ENCODE results near the gene CLDN14. TPM values are rescaled to one million over a fixed set of nuclear protein-coding genes. Genes with fewer than 3 reads are reported as not detected.

CLDN14 gene
- polyA plus RNA-seq, 1 experiment = not detected

GRCh38 chr21:36507397-36508018, 27.6 kb upstream of the CLDN14 start:
- CTCF ChIA-PET = interaction anchor here (0.8 to 2.1 kb wide), 3 partner anchors 80 to 420 kb away, joined by 3 to 5 read pairs (median 5); no protein-coding TSS in a partner anchor
- H3K4me3 ChIP-seq (ENCODE audit: low read depth, low read length) = no peak overlapping the region
- POLR2A ChIA-PET = no interaction called here

GRCh38 chr21:36506482-36506881, 26.6 kb upstream of the CLDN14 start:
- Histone ChIP-seq H3K27me3 (ENCODE audit: control insufficient read depth, insufficient read depth, low read length) (peaks cover 12% of the 10 kb centered on the region), H3K4me3 (ENCODE audit: low read depth, low read length) (no peak overlapping the region), H3K36me3 (ENCODE audit: control insufficient read depth, insufficient read depth, low read length) (no peaks in the 10 kb centered on the region)
- ChIA-PET POLR2A (no interaction called here), CTCF (interaction anchor here (0.7 to 2.1 kb wide), 2 partner anchors 81 to 83 kb away, joined by 3 to 5 read pairs; no protein-coding TSS in a partner anchor)
- no peak for DNase-seq (ENCODE audit: low read depth)
- TF ChIP-seq CTCF (IDR thresholded peaks at IDR 0.05; ENCODE audit: insufficient read depth, low read depth, low read length) = no peak

More at GRCh38 chr21:36507397-36508018, 27.6 kb upstream of the CLDN14 start:
- peaks cover 14% of the 10 kb centered on the region for H3K27me3 ChIP-seq (ENCODE audit: control insufficient read depth, insufficient read depth, low read length)
- TF ChIP-seq CTCF (IDR thresholded peaks at IDR 0.05; ENCODE audit: insufficient read depth, low read depth, low read length) = no peak
- DNase-seq (ENCODE audit: low read depth) = no peak
- H3K36me3 ChIP-seq (ENCODE audit: control insufficient read depth, insufficient read depth, low read length) = no peaks in the 10 kb centered on the region

- Histone ChIP-seq H3K27me3 (ENCODE audit: control insufficient read depth, insufficient read depth, low read length) (peaks cover 10% of the 10 kb centered on the region), H3K36me3 (ENCODE audit: control insufficient read depth, insufficient read depth, low read length) (no peaks in the 10 kb centered on the region), H3K4me3 (ENCODE audit: low read depth, low read length) (no peak overlapping the region)
- CTCF ChIA-PET = interaction anchor here (0.7 to 4.3 kb wide), 26 partner anchors 7 to 432 kb away, joined by 3 to 24 read pairs (median 5); partner anchors contain the start of gene CLDN14
- no peak for DNase-seq (ENCODE audit: low read depth)
- TF ChIP-seq CTCF (IDR thresholded peaks at IDR 0.05; ENCODE audit: insufficient read depth, low read depth, low read length) = peak; percentile 78
- POLR2A ChIA-PET = no interaction called here
Measured at GRCh38 chr21:36504067-36505058, 24.4 kb upstream of the CLDN14 start.

GRCh38 chr21:36502365-36502764, 22.4 kb upstream of the CLDN14 start:
- H3K36me3 ChIP-seq (ENCODE audit: control insufficient read depth, insufficient read depth, low read length) = no peaks in the 10 kb centered on the region
- no peak overlapping the region for H3K4me3 ChIP-seq (ENCODE audit: low read depth, low read length)
- H3K27me3 ChIP-seq (ENCODE audit: control insufficient read depth, insufficient read depth, low read length) = peaks cover 4% of the 10 kb centered on the region
- POLR2A ChIA-PET = no interaction called here
- no peak for TF ChIP-seq CTCF (IDR thresholded peaks at IDR 0.05; ENCODE audit: insufficient read depth, low read depth, low read length)
- CTCF ChIA-PET = interaction anchor here (1.0 to 4.3 kb wide), 8 partner anchors 9 to 413 kb away, joined by 3 to 24 read pairs (median 6); no protein-coding TSS in a partner anchor
- no peak for DNase-seq (ENCODE audit: low read depth)

GRCh38 chr21:36501589-36501892, 21.6 kb upstream of the CLDN14 start:
- ChIA-PET CTCF (interaction anchor here (1.0 to 4.3 kb wide), 5 partner anchors 9 to 129 kb away, joined by 3 to 24 read pairs (median 6); no protein-coding TSS in a partner anchor), POLR2A (no interaction called here)
- DNase-seq (ENCODE audit: low read depth) = no peak
- no peak for TF ChIP-seq CTCF (IDR thresholded peaks at IDR 0.05; ENCODE audit: insufficient read depth, low read depth, low read length)
- Histone ChIP-seq H3K4me3 (ENCODE audit: low read depth, low read length) (no peak overlapping the region), H3K36me3 (ENCODE audit: control insufficient read depth, insufficient read depth, low read length) (no peaks in the 10 kb centered on the region), H3K27me3 (ENCODE audit: control insufficient read depth, insufficient read depth, low read length) (peaks cover 4% of the 10 kb centered on the region)
